K562 (cell line): ENCODE measurements around the gene SLC16A1.

Experiments
- GABPA ChIP-seq: fragments of 200-800 bp; sonication (Bioruptor generic); conservative IDR thresholded peaks from 2 replicates; pipeline ENCODE4 v1.6.1; 2016; ENCODE audit warnings: low read depth, missing genetic modification characterization, missing compliant biosample characterization
- NELFE ChIP-seq: IDR thresholded peaks from 2 replicates; pipeline ENCODE4 v1.6.1; 2011; ENCODE audit warnings: mild to moderate bottlenecking; ENCODE audit not compliant: insufficient read depth, insufficient read length

DNA sequence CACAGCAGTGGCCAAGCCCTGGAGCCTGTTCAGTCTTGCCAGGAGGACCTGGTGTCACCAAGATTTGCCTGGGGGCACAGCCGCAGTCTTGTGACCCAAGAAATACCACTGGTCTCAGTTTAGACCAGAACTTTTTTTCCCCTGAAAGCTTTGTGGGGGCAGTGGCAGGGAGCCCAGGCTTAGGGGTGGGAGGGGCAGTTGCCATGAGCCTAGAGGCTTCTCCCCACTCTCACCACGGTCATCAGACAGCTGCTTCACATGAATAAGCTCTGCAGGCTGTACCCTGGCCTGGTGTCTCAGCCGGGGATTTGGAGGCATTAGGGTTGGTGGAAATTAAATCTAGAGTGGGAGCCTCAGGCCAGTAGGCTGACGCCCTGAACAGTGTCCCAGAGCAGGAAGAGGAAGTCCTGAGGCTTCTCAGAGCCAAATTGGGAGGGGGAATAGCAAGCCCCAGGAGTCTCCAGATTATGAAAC, 73.7 kb downstream of the SLC16A1 start:
- TF ChIP-seq NELFE (no peak), GABPA (tag) (0 out of 2 replicates have a peak, but pooled peaks have one; percentile 13)
